PC-9 (cell line): ENCODE results near the gene CD274. TPM values are rescaled to one million over a fixed set of nuclear protein-coding genes. Genes with fewer than 3 reads are reported as not detected.
"Not testable (repeated sequence)": the region's sequence is repeated elsewhere in the genome, so short reads cannot be mapped to it uniquely, and the experiment has no call there.

Source experiments
- BruUV-seq: library from RNA; stranded (reverse); fragments of 400-500 nt; replicated peaks from 2 replicates; lab custom pipeline; 2021; lab: Mats Ljungman, UMichigan
- CTCF ChIA-PET: fragments of 300-600 bp; sonication (Branson Sonifier 250); formaldehyde crosslinking; loops from one replicate; lab custom pipeline; 2022; ENCODE audit warnings: antibody characterized with exemption; lab: Charles Lee
- POLR2A ChIA-PET: fragments of 300-600 bp; sonication (Branson Sonifier 250); formaldehyde crosslinking; loops from one replicate; lab custom pipeline; 2022; ENCODE audit warnings: antibody characterized with exemption; ENCODE audit not compliant: unreplicated experiment; lab: Charles Lee
- DNase-seq, 2 experiments: peaks; one replicate each; pipeline versions ENCODE4 v3.0.0 to v3.0.0-alpha.2; 2015 to 2022; ENCODE audit warnings: mixed read lengths in 1 of 2
- H2AFZ ChIP-seq: fragments of 200-600 bp; sonication (generic); 2 replicates; pipeline ENCODE4 v1.8.1; 2017; ENCODE audit warnings: antibody characterized with exemption
- H3F3A ChIP-seq: fragments of 200-600 bp; sonication (generic); 2 replicates; pipeline ENCODE4 v1.8.1; 2017; ENCODE audit warnings: antibody characterized with exemption, mild to moderate bottlenecking, low read depth; ENCODE audit not compliant: insufficient read depth
- H3K27ac ChIP-seq: fragments of 200-600 bp; sonication (generic); 2 replicates; pipeline ENCODE4 v1.6.1; 2016; ENCODE audit warnings: mixed run types
- H3K27me3 ChIP-seq: fragments of 200-600 bp; sonication (generic); 2 replicates; pipeline ENCODE4 v1.6.1; 2016; ENCODE audit warnings: low read depth, mixed run types; ENCODE audit not compliant: insufficient read depth
- H3K36me3 ChIP-seq: fragments of 200-600 bp; sonication (generic); 2 replicates; pipeline ENCODE4 v1.6.1; 2016; ENCODE audit warnings: low read depth, mixed run types
- H3K4me1 ChIP-seq: fragments of 200-600 bp; sonication (generic); replicated peaks from 2 replicates; pipeline ENCODE4 v1.6.1; 2016; ENCODE audit warnings: mixed run types; ENCODE audit not compliant: insufficient read depth
- H3K4me2 ChIP-seq: fragments of 200-600 bp; sonication (generic); 2 replicates; pipeline ENCODE4 v1.6.1; 2017; ENCODE audit warnings: mixed run types
- H3K4me3 ChIP-seq: fragments of 200-600 bp; sonication (generic); 2 replicates; pipeline ENCODE4 v1.6.1; 2016; ENCODE audit warnings: mixed run types
- H3K79me2 ChIP-seq: fragments of 200-600 bp; sonication (generic); 2 replicates; pipeline ENCODE4 v1.6.1; 2017; ENCODE audit warnings: low read depth, mixed run types
- H3K9me2 ChIP-seq: fragments of 200-600 bp; sonication (generic); 2 replicates; pipeline ENCODE4 v1.8.1; 2017; ENCODE audit warnings: mild to moderate bottlenecking; ENCODE audit not compliant: insufficient read depth
- H3K9me3 ChIP-seq: fragments of 200-600 bp; sonication (generic); 2 replicates; pipeline ENCODE4 v1.8.1; 2016; ENCODE audit warnings: low read depth; ENCODE audit not compliant: insufficient read depth
- H4K20me1 ChIP-seq: fragments of 200-600 bp; sonication (generic); 2 replicates; pipeline ENCODE4 v1.8.1; 2017; ENCODE audit not compliant: insufficient read depth
- CTCF ChIP-seq: fragments of 200-600 bp; sonication (generic); conservative IDR thresholded peaks from 2 replicates; pipeline ENCODE4 v1.6.1; 2017; ENCODE audit warnings: mixed run types, antibody characterized with exemption, mild to moderate bottlenecking, moderate library complexity
- EZH2 ChIP-seq: fragments of 200-600 bp; sonication (generic); IDR thresholded peaks from 2 replicates; pipeline ENCODE4 v1.8.0; 2017; ENCODE audit warnings: antibody characterized with exemption, low read depth
- intact Hi-C: fragments of 100-400 bp; cut with micrococcal nuclease; formaldehyde crosslinking; loops from one replicate; pipeline ENCODE4 v1.10.0; 2022; ENCODE audit not compliant: unreplicated experiment
- total RNA-seq: library from RNA; stranded (reverse); gene quantifications from 2 replicates; pipeline ENCODE4 v1.2.3, GENCODE V29; 2021

Gene CD274
- total RNA-seq, 1 experiment from 2014 or later, result 4.4 TPM

GRCh38 chr9:5460157-5460556 is 9.8 kb downstream of the CD274 start:
- no peaks in the 10 kb centered on the region for H3K9me3 ChIP-seq
- no peak for TF ChIP-seq CTCF
- TF ChIP-seq EZH2, result no peak
- no peak overlapping the region for H2AFZ ChIP-seq
- 0 out of 2 replicates have a peak, but pooled peaks cover 11% of the 10 kb centered on the region for H3K36me3 ChIP-seq
- H3K9me2 ChIP-seq, result no peaks in the 10 kb centered on the region
- intact Hi-C loops, result no loop called here
- H3K4me3 ChIP-seq, result no peak overlapping the region
- CTCF ChIA-PET, result interaction anchor here (0.6 kb wide), 1 partner anchor 77 kb away, joined by 3 read pairs; no protein-coding TSS in a partner anchor
- H3K4me2 ChIP-seq, result no peak overlapping the region
- POLR2A ChIA-PET, result no interaction called here
- peaks cover 4% of the 10 kb centered on the region; the same call in 1 of the 2 replicates for H3F3A ChIP-seq
- 0 out of 2 replicates have a peak overlapping the region, but pooled peaks have one; percentile 6 for H3K27ac ChIP-seq
- BruUV-seq, result no TSS peak
- H3K4me1 ChIP-seq, result peaks cover 11% of the 10 kb centered on the region
- H3K79me2 ChIP-seq, result peaks cover 20% of the 10 kb centered on the region; the same call in 1 of the 2 replicates
- H3K27me3 ChIP-seq, result no peaks in the 10 kb centered on the region
- no peak for DNase-seq
- no peaks in the 10 kb centered on the region for H4K20me1 ChIP-seq

GRCh38 chr9:5464831-5465330 is 14.5 kb downstream of the CD274 start:
- H3K4me2 ChIP-seq, H3K36me3 ChIP-seq, DNase-seq, H3K27me3 ChIP-seq, H3F3A ChIP-seq, H4K20me1 ChIP-seq, H3K9me2 ChIP-seq, H3K27ac ChIP-seq, BruUV-seq, CTCF ChIA-PET, H3K4me3 ChIP-seq, H3K9me3 ChIP-seq, H3K79me2 ChIP-seq, intact Hi-C loops, H2AFZ ChIP-seq, H3K4me1 ChIP-seq, POLR2A ChIA-PET: not testable (repeated sequence)

- intact Hi-C loops, result no loop called here
- no peak for DNase-seq
- Histone ChIP-seq H3K4me1 (no peaks in the 10 kb centered on the region), H3K27ac (no peak overlapping the region), H3K79me2 (no peaks in the 10 kb centered on the region), H3K9me3 (no peaks in the 10 kb centered on the region), H3F3A (no peaks in the 10 kb centered on the region), H3K4me2 (no peak overlapping the region), H4K20me1 (no peaks in the 10 kb centered on the region), H3K9me2 (no peaks in the 10 kb centered on the region), H2AFZ (no peak overlapping the region), H3K4me3 (no peak overlapping the region), H3K36me3 (no peaks in the 10 kb centered on the region), H3K27me3 (no peaks in the 10 kb centered on the region)
- no TSS peak for BruUV-seq
- ChIA-PET POLR2A (no interaction called here), CTCF (no interaction called here)
- no peak for TF ChIP-seq EZH2
- TF ChIP-seq CTCF, result no peak
Observed at GRCh38 chr9:5466005-5466404, 15.7 kb downstream of the CD274 start.

GRCh38 chr9:5466766-5467165 is 16.4 kb downstream of the CD274 start:
- H3K36me3 ChIP-seq, result no peaks in the 10 kb centered on the region
- no peaks in the 10 kb centered on the region for H3K9me2 ChIP-seq
- H4K20me1 ChIP-seq, result no peaks in the 10 kb centered on the region
- H3K4me2 ChIP-seq, result no peak overlapping the region
- ChIA-PET CTCF (no interaction called here), POLR2A (no interaction called here)
- no peaks in the 10 kb centered on the region for H3K79me2 ChIP-seq
- H3K4me1 ChIP-seq, result no peaks in the 10 kb centered on the region
- DNase-seq, result no peak
- BruUV-seq, result no TSS peak
- no peak overlapping the region for H3K27ac ChIP-seq
- no peak overlapping the region for H3K4me3 ChIP-seq
- H3F3A ChIP-seq, result no peaks in the 10 kb centered on the region
- TF ChIP-seq EZH2, result no peak
- TF ChIP-seq CTCF, result no peak
- H3K27me3 ChIP-seq, result no peaks in the 10 kb centered on the region
- H2AFZ ChIP-seq, result no peak overlapping the region
- intact Hi-C loops, result no loop called here
- H3K9me3 ChIP-seq, result no peaks in the 10 kb centered on the region
